CD4-positive, alpha-beta T cell (primary cell): ENCODE data around the gene ABCA6. TPM values are rescaled to one million over a fixed set of nuclear protein-coding genes. Genes with fewer than 3 reads are reported as not detected.

ENCODE experiments used
- ATAC-seq: fragments of 200-7000 bp; cut with Tn5 transposase; one replicate; pipeline ENCODE4 v1.10.0; 2022; ENCODE audit warnings: mild to moderate bottlenecking; ENCODE audit not compliant: poor library complexity
- CTCF ChIA-PET: fragments of 350-600 bp; sonication (Branson Sonifier 250); formaldehyde crosslinking; loops from one replicate; lab custom pipeline; 2021; ENCODE audit warnings: antibody characterized with exemption, inconsistent platforms; lab: Charles Lee
- POLR2A ChIA-PET: fragments of 350-600 bp; sonication (Branson Sonifier 250); formaldehyde crosslinking; loops from one replicate; lab custom pipeline; 2021; ENCODE audit warnings: antibody characterized with exemption, inconsistent platforms; lab: Charles Lee
- DNase-seq, 14 experiments: peaks; one replicate each; pipeline ENCODE4 v3.0.0-alpha.2; 2013 to 2020; ENCODE audit warnings: mixed read lengths in 2 of 14
- H3K27ac ChIP-seq, 2 donors: one replicate each; pipeline versions ENCODE4 v1.5.1 to v1.7.0; 2013; ENCODE audit warnings: low read length in 2 of 2, low read depth in 1 of 2, mild to moderate bottlenecking in 1 of 2
- H3K27me3 ChIP-seq, 2 experiments: 1 replicate in 1 of 2; 2 replicates in 1 of 2; pipeline versions ENCODE4 v1.6.1 to v1.7.0; 2013; ENCODE audit warnings: low read length in 2 of 2, control low read depth in 1 of 2, mild to moderate bottlenecking in 1 of 2, moderate library complexity in 1 of 2; ENCODE audit not compliant: insufficient read depth in 2 of 2, control insufficient read depth in 1 of 2
- H3K36me3 ChIP-seq: one replicate; pipeline ENCODE4 v1.6.1; 2013; ENCODE audit warnings: low read length, control low read depth; ENCODE audit not compliant: insufficient read depth
- H3K4me1 ChIP-seq: one replicate; pipeline ENCODE4 v1.6.1; 2013; ENCODE audit warnings: low read length, control low read depth; ENCODE audit not compliant: insufficient read depth
- H3K4me3 ChIP-seq: one replicate; pipeline ENCODE4 v1.5.1; 2013; ENCODE audit warnings: mild to moderate bottlenecking, low read length, moderate library complexity
- H3K9me3 ChIP-seq, 2 experiments: 1 replicate in 1 of 2; 2 replicates in 1 of 2; pipeline versions ENCODE4 v1.6.1 to v1.7.0; 2013; ENCODE audit warnings: low read length in 2 of 2, mild to moderate bottlenecking in 2 of 2, control low read depth in 1 of 2, moderate library complexity in 1 of 2; ENCODE audit not compliant: control insufficient read depth in 1 of 2, insufficient read depth in 1 of 2
- H3K27ac Mint-ChIP-seq: one replicate; pipeline ENCODE4 v1.8.0; 2020; ENCODE audit warnings: mixed read lengths
- H3K27me3 Mint-ChIP-seq: one replicate; pipeline ENCODE4 v1.8.0; 2021; ENCODE audit warnings: mixed read lengths
- H3K36me3 Mint-ChIP-seq: one replicate; pipeline ENCODE4 v1.8.0; 2021; ENCODE audit warnings: low read depth, mixed read lengths
- H3K4me1 Mint-ChIP-seq: one replicate; pipeline ENCODE4 v1.8.0; 2021; ENCODE audit warnings: low read depth, mixed read lengths
- H3K4me3 Mint-ChIP-seq: one replicate; pipeline ENCODE4 v1.8.0; 2020; ENCODE audit warnings: mild to moderate bottlenecking, mixed read lengths
- H3K9me3 Mint-ChIP-seq: one replicate; pipeline ENCODE4 v1.8.0; 2020; ENCODE audit warnings: mixed read lengths
- intact Hi-C, 2 experiments: fragments of 100-400 bp; cut with DNase I in 1 of 2; cut with micrococcal nuclease in 1 of 2; formaldehyde crosslinking; loops; one replicate each; pipeline versions ENCODE4 v1.15.1 to v1.9.0; 2023 to 2025; cut with DNase I, micrococcal nuclease
- total RNA-seq, 174 experiments: library from RNA in 2 of 174; stranded (reverse) in 2 of 174; gene quantifications; one replicate each; pipeline ENCODE4 v1.2.3 and lab custom pipeline; 2021 to 2026
- TF ChIP-seq, protein P1 (sequence below): fragments of 200-600 bp; IDR thresholded peaks from one replicate; pipeline ENCODE4 v1.8.0; 2022; ENCODE audit warnings: antibody characterized with exemption, mild to moderate bottlenecking

ABCA6 gene
- total RNA-seq, 2 experiments from 2014 or later, result 0.22 to 0.25 TPM

- peak in 1 of 14 experiments; percentile 1 for DNase-seq
- H3K27me3 Mint-ChIP-seq, result no peaks in the 10 kb centered on the region
- ATAC-seq, result no peak
- POLR2A ChIA-PET, result no interaction called here
- no peak overlapping the region for H3K4me3 Mint-ChIP-seq
- Histone ChIP-seq H3K27me3 (no peaks in the 10 kb centered on the region), H3K27ac (no peak overlapping the region), H3K9me3 (no peaks in the 10 kb centered on the region), H3K4me1 (no peaks in the 10 kb centered on the region), H3K36me3 (no peaks in the 10 kb centered on the region), H3K4me3 (no peak overlapping the region)
- no peak overlapping the region for H3K27ac Mint-ChIP-seq
- intact Hi-C loops, result no loop called here
- no peaks in the 10 kb centered on the region for H3K36me3 Mint-ChIP-seq
- CTCF ChIA-PET, result interaction anchor here (1.2 kb wide), 1 partner anchor 10 kb away, joined by 3 read pairs; no protein-coding TSS in a partner anchor
- TF ChIP-seq, protein P1, sequence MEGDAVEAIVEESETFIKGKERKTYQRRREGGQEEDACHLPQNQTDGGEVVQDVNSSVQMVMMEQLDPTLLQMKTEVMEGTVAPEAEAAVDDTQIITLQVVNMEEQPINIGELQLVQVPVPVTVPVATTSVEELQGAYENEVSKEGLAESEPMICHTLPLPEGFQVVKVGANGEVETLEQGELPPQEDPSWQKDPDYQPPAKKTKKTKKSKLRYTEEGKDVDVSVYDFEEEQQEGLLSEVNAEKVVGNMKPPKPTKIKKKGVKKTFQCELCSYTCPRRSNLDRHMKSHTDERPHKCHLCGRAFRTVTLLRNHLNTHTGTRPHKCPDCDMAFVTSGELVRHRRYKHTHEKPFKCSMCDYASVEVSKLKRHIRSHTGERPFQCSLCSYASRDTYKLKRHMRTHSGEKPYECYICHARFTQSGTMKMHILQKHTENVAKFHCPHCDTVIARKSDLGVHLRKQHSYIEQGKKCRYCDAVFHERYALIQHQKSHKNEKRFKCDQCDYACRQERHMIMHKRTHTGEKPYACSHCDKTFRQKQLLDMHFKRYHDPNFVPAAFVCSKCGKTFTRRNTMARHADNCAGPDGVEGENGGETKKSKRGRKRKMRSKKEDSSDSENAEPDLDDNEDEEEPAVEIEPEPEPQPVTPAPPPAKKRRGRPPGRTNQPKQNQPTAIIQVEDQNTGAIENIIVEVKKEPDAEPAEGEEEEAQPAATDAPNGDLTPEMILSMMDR, result no peak
- H3K4me1 Mint-ChIP-seq, result no peaks in the 10 kb centered on the region
- H3K9me3 Mint-ChIP-seq, result no peaks in the 10 kb centered on the region
These were observed 34.7 kb upstream of the ABCA6 start for GRCh38 chr17:69176457-69176795.

DNA sequence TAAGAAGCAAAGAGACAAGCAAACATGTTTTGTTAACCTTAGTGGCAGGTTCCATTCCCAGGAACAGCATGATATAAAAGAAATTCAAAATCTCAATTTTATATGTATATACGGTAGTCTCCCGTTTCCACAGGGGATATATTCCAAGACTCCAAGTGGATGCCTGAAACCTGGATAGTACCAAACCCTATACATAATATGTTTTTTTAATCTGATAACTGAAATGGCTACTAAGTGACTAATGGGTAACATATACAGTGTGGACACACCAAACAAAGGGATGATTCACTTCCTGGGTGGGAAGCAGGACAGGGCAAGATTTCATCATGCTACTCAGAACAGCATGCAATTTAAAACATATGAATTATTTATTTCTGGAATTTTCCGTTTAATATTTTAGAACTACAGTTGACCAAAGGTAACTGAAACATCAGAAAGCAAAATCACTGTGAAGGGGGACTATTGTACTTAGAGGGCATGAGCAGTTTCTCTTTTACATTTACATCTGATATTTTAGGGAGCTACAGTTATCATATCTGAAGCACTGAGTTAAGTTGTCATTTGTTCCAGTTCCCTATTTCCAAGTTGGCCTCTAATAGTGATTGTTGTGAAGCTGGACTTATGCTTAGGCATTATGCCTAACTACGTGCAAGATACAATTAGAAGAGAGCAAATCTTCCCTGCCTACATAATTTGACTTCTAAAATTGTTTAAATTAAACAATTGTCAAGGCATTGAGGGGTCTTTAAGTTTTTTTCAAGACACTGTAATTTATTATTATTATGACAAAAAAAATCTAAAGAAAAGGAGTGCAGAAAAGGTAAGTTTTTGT, 34.1 kb upstream of the ABCA6 start:
- Mint-ChIP-seq H3K27ac (no peak overlapping the region), H3K9me3 (no peaks in the 10 kb centered on the region), H3K4me3 (no peak overlapping the region), H3K27me3 (no peaks in the 10 kb centered on the region), H3K36me3 (no peaks in the 10 kb centered on the region), H3K4me1 (no peaks in the 10 kb centered on the region)
- TF ChIP-seq, protein P1, result no peak
- DNase-seq, result peak in 2 of 14 experiments; percentile 35 to 52
- Histone ChIP-seq H3K27ac (no peak overlapping the region), H3K4me3 (no peak overlapping the region), H3K27me3 (no peaks in the 10 kb centered on the region), H3K36me3 (no peaks in the 10 kb centered on the region), H3K4me1 (no peaks in the 10 kb centered on the region), H3K9me3 (no peaks in the 10 kb centered on the region)
- intact Hi-C loops, result no loop called here
- ATAC-seq, result no peak
- ChIA-PET POLR2A (no interaction called here), CTCF (no interaction called here)

GRCh38 chr17:69175262-69175624, 33.5 kb upstream of the ABCA6 start:
- Histone ChIP-seq H3K27me3 (no peaks in the 10 kb centered on the region), H3K36me3 (no peaks in the 10 kb centered on the region), H3K9me3 (no peaks in the 10 kb centered on the region), H3K4me1 (no peaks in the 10 kb centered on the region), H3K27ac (no peak overlapping the region), H3K4me3 (no peak overlapping the region)
- no peaks in the 10 kb centered on the region for H3K36me3 Mint-ChIP-seq
- no peak overlapping the region for H3K27ac Mint-ChIP-seq
- no peaks in the 10 kb centered on the region for H3K27me3 Mint-ChIP-seq
- TF ChIP-seq, protein P1, result no peak
- H3K9me3 Mint-ChIP-seq, result no peaks in the 10 kb centered on the region
- H3K4me3 Mint-ChIP-seq, result no peak overlapping the region
- H3K4me1 Mint-ChIP-seq, result no peaks in the 10 kb centered on the region
- POLR2A ChIA-PET, result no interaction called here
- DNase-seq (no peak), ATAC-seq (no peak)
- CTCF ChIA-PET, result no interaction called here
- intact Hi-C loops, result no loop called here
